ENCODE results near the gene RPF1.

DNA sequence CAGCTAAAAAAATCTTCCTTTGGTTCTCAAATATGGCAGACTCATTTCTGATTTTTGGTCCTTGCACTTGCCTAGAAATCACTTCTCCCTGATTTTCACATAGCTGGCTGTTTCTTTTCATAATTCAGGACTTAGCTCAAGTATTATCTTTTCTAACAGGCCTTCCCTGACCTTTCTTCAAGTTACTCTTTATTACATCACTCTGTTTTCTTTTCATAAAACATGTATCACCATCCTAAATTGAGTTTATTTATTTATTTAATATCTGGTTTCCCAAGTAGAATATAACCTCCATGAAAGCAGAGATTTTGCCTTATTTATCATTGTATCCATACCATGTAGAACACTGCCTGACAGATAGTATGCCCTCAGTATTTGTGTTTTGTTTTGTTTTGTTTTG lies 45.5 kb downstream of the RPF1 start:
- no peak for TF ChIP-seq POLR2AphosphoS5 (IDR thresholded peaks at IDR 0.05)
- TF ChIP-seq POLR2A (IDR thresholded peaks at IDR 0.05): no peak
- TF ChIP-seq, protein P1, sequence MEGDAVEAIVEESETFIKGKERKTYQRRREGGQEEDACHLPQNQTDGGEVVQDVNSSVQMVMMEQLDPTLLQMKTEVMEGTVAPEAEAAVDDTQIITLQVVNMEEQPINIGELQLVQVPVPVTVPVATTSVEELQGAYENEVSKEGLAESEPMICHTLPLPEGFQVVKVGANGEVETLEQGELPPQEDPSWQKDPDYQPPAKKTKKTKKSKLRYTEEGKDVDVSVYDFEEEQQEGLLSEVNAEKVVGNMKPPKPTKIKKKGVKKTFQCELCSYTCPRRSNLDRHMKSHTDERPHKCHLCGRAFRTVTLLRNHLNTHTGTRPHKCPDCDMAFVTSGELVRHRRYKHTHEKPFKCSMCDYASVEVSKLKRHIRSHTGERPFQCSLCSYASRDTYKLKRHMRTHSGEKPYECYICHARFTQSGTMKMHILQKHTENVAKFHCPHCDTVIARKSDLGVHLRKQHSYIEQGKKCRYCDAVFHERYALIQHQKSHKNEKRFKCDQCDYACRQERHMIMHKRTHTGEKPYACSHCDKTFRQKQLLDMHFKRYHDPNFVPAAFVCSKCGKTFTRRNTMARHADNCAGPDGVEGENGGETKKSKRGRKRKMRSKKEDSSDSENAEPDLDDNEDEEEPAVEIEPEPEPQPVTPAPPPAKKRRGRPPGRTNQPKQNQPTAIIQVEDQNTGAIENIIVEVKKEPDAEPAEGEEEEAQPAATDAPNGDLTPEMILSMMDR (IDR thresholded peaks at IDR 0.05): no peak
- TF ChIP-seq EP300 (IDR thresholded peaks at IDR 0.05): no peak

Data from gastroesophageal sphincter (tissue), 3 donors.